GM15510 (cell line): ENCODE data around the gene CLPTM1L.

Source experiments
- POLR2A ChIP-seq: IDR thresholded peaks from 3 replicates; pipeline ENCODE4 v1.6.1; 2011; ENCODE audit warnings: borderline replicate concordance; ENCODE audit not compliant: insufficient read length; ENCODE audit errors: extremely low read depth

CLPTM1L gene

GRCh38 chr5:1325191-1325741 is 19.6 kb downstream of the CLPTM1L start:
- no peak for TF ChIP-seq POLR2A

- TF ChIP-seq POLR2A: no peak
These were observed 20.1 kb downstream of the CLPTM1L start for GRCh38 chr5:1324719-1325190.

GRCh38 chr5:1324301-1324700 is 20.6 kb downstream of the CLPTM1L start:
- TF ChIP-seq POLR2A: no peak

- TF ChIP-seq POLR2A: no peak
These were observed 21.1 kb downstream of the CLPTM1L start for GRCh38 chr5:1323803-1324173.

GRCh38 chr5:1322955-1323802 is 21.7 kb downstream of the CLPTM1L start:
- TF ChIP-seq POLR2A: no peak

- no peak for TF ChIP-seq POLR2A
These were observed 22.6 kb downstream of the CLPTM1L start for GRCh38 chr5:1322036-1322900.

- TF ChIP-seq POLR2A: no peak
These were observed 23.3 kb downstream of the CLPTM1L start for GRCh38 chr5:1321576-1321975.

GRCh38 chr5:1320436-1321344 is 24.2 kb downstream of the CLPTM1L start:
- TF ChIP-seq POLR2A: no peak

- TF ChIP-seq POLR2A: no peak
These were observed 25.3 kb downstream of the CLPTM1L start for GRCh38 chr5:1319436-1320256.

- no peak for TF ChIP-seq POLR2A
These were observed 26.1 kb downstream of the CLPTM1L start for GRCh38 chr5:1318659-1319251.

GRCh38 chr5:1317921-1318565 is 26.9 kb downstream of the CLPTM1L start:
- TF ChIP-seq POLR2A: no peak

- no peak for TF ChIP-seq POLR2A
These were observed 28.1 kb downstream of the CLPTM1L start for GRCh38 chr5:1316588-1317340.
